Ammon's horn (tissue), 1 donor: ENCODE data around the gene PIF1.
"Not testable (repeated sequence)": the region's sequence is repeated elsewhere in the genome, so short reads cannot be mapped to it uniquely, and the experiment has no call there.

Experiments used
- DNase-seq: peaks from one replicate; pipeline ENCODE4 v3.0.0-alpha.2; 2016; ENCODE audit warnings: low spot score

PIF1 gene

GRCh38 chr15:64847876-64848716, 22.6 kb upstream of the PIF1 start:
- no peak for DNase-seq

GRCh38 chr15:64847448-64847847, 22.0 kb upstream of the PIF1 start:
- DNase-seq, result no peak

- DNase-seq, result no peak
Observed at GRCh38 chr15:64847016-64847415, 21.6 kb upstream of the PIF1 start.

GRCh38 chr15:64845831-64846595, 20.6 kb upstream of the PIF1 start:
- DNase-seq, result no peak

GRCh38 chr15:64845183-64845611, 19.8 kb upstream of the PIF1 start:
- peak; percentile 83 for DNase-seq

- no peak for DNase-seq
Observed at GRCh38 chr15:64844576-64845145, 19.2 kb upstream of the PIF1 start.

- no peak for DNase-seq
Observed at GRCh38 chr15:64843991-64844390, 18.5 kb upstream of the PIF1 start.

- DNase-seq, result peak; percentile 48
Observed at GRCh38 chr15:64842986-64843561, 17.6 kb upstream of the PIF1 start.

- no peak for DNase-seq
Observed at GRCh38 chr15:64842096-64842939, 16.9 kb upstream of the PIF1 start.

- peak; percentile 97 for DNase-seq
Observed at GRCh38 chr15:64841344-64842095, 16.1 kb upstream of the PIF1 start, which contains the start of gene PLEKHO2. Gene PLEKHO2 (plus strand): TSS chr15:64841915. CDS start chr15:64842017, 102 bp downstream.

- DNase-seq, result no peak
Observed at GRCh38 chr15:64841060-64841343, 15.6 kb upstream of the PIF1 start.

GRCh38 chr15:64837502-64837901, 12.1 kb upstream of the PIF1 start:
- peak; percentile 52 for DNase-seq

- DNase-seq, result no peak
Observed at GRCh38 chr15:64836023-64836536, 10.6 kb upstream of the PIF1 start.

- DNase-seq, result no peak
Observed at GRCh38 chr15:64833690-64834089, 8.2 kb upstream of the PIF1 start.

GRCh38 chr15:64828985-64829384, 3.5 kb upstream of the PIF1 start:
- DNase-seq, result no peak

GRCh38 chr15:64824929-64825430, 467 bp downstream of the PIF1 start:
- DNase-seq, result peak; percentile 15

GRCh38 chr15:64816452-64816851, 9.0 kb downstream of the PIF1 start:
- DNase-seq, result no peak

GRCh38 chr15:64814965-64815364, 10.5 kb downstream of the PIF1 start:
- not testable (repeated sequence) for DNase-seq

- not testable (repeated sequence) for DNase-seq
Observed at GRCh38 chr15:64814283-64814682, 11.2 kb downstream of the PIF1 start.

GRCh38 chr15:64813075-64813474, 12.4 kb downstream of the PIF1 start:
- DNase-seq, result no peak
